SK-N-SH (cell line): Measurements from ENCODE around the gene CD2. TPM values are rescaled to one million over a fixed set of nuclear protein-coding genes. Genes with fewer than 3 reads are reported as not detected.

Source experiments
- CTCF ChIA-PET: fragments of 300-600, 350-600 bp; formaldehyde crosslinking; extraction: SDS; loops from one replicate; lab custom pipeline; 2021; lab: Yijun Ruan, JAX
- POLR2A ChIA-PET: fragments of 350-600 bp; sonication (Branson Sonifier 250); formaldehyde crosslinking; extraction: SDS; loops from one replicate; lab custom pipeline; 2020; ENCODE audit warnings: antibody characterized with exemption, inconsistent platforms; lab: Yijun Ruan, JAX
- DNase-seq: peaks from one replicate; pipeline ENCODE4 v3.0.0; 2012
- H2AFZ ChIP-seq: fragments of 200-600 bp; sonication (generic); 2 replicates; pipeline ENCODE4 v1.8.1; 2016; ENCODE audit warnings: antibody characterized with exemption, mild to moderate bottlenecking, low read depth
- H3F3A ChIP-seq: fragments of 200-600 bp; sonication (generic); replicated peaks from 2 replicates; pipeline ENCODE3; 2016; ENCODE audit warnings: antibody characterized with exemption, mild to moderate bottlenecking; ENCODE audit not compliant: insufficient read depth
- H3K27ac ChIP-seq, 2 experiments: fragments of 200-500 bp in 1 of 2; fragments of 200-600 bp in 1 of 2; sonication (Bioruptor generic) in 1 of 2; sonication (generic), shearing (Covaris generic) in 1 of 2; 2 replicates each; pipeline versions ENCODE4 v1.5.1 to v1.6.1; 2014 to 2016; ENCODE audit warnings: low read depth in 2 of 2, inconsistent platforms in 1 of 2, low read length in 1 of 2, mild to moderate bottlenecking in 1 of 2, mixed read lengths in 1 of 2
- H3K27me3 ChIP-seq: fragments of 200-600 bp; sonication (generic), shearing (Covaris generic); 2 replicates; pipeline ENCODE4 v1.6.1; 2016; ENCODE audit warnings: mixed run types; ENCODE audit not compliant: insufficient read depth
- H3K36me3 ChIP-seq, 2 experiments: fragments of 200-500 bp in 1 of 2; fragments of 200-600 bp in 1 of 2; sonication (Bioruptor generic) in 1 of 2; sonication (generic) in 1 of 2; replicated peaks in 1 of 2; 2 replicates each; pipeline versions ENCODE3 to v1.5.1; 2014 to 2016; ENCODE audit warnings: low read length in 1 of 2, mild to moderate bottlenecking in 1 of 2; ENCODE audit not compliant: insufficient read depth in 2 of 2, control insufficient read depth in 1 of 2
- H3K4me1 ChIP-seq, 2 experiments: fragments of 200-500 bp in 1 of 2; fragments of 200-600 bp in 1 of 2; sonication (Bioruptor generic) in 1 of 2; sonication (generic), shearing (Covaris generic) in 1 of 2; 2 replicates each; pipeline versions ENCODE4 v1.5.1 to v1.6.1; 2014 to 2016; ENCODE audit warnings: low read depth in 1 of 2, low read length in 1 of 2, mixed run types in 1 of 2; ENCODE audit not compliant: insufficient read depth in 2 of 2, control insufficient read depth in 1 of 2
- H3K4me2 ChIP-seq: fragments of 200-600 bp; sonication (generic), shearing (Covaris generic); 2 replicates; pipeline ENCODE4 v1.6.1; 2017; ENCODE audit warnings: mixed run types
- H3K4me3 ChIP-seq, 2 experiments: fragments of 200-500 bp in 1 of 2; fragments of 200-600 bp in 1 of 2; sonication (Bioruptor generic) in 1 of 2; sonication (generic), shearing (Covaris generic) in 1 of 2; 2 replicates each; pipeline versions ENCODE4 v1.5.1 to v1.8.1; 2014 to 2016; ENCODE audit warnings: low read depth in 2 of 2, inconsistent platforms in 1 of 2, low read length in 1 of 2, mild to moderate bottlenecking in 1 of 2, mixed read lengths in 1 of 2, moderate library complexity in 1 of 2
- H3K79me2 ChIP-seq: fragments of 200-600 bp; sonication (generic); 2 replicates; pipeline ENCODE4 v1.8.1; 2017; ENCODE audit warnings: mild to moderate bottlenecking; ENCODE audit not compliant: insufficient read depth
- H3K9ac ChIP-seq: fragments of 200-600 bp; sonication (generic); 2 replicates; pipeline ENCODE4 v1.6.1; 2017; ENCODE audit warnings: mixed run types
- H3K9me2 ChIP-seq: fragments of 200-600 bp; sonication (generic); 2 replicates; pipeline ENCODE4 v1.6.1; 2017; ENCODE audit warnings: mixed run types
- H3K9me3 ChIP-seq: fragments of 200-600 bp; sonication (generic); 2 replicates; pipeline ENCODE4 v1.6.1; 2017; ENCODE audit warnings: mixed run types, mild to moderate bottlenecking, moderate library complexity
- H4K20me1 ChIP-seq: fragments of 200-600 bp; sonication (generic); 2 replicates; pipeline ENCODE4 v1.6.1; 2017; ENCODE audit warnings: mild to moderate bottlenecking, mixed run types; ENCODE audit not compliant: insufficient read depth
- CHD2 ChIP-seq: fragments of 150-350 bp; IDR thresholded peaks from 2 replicates; pipeline ENCODE4 v1.6.1; 2018; ENCODE audit warnings: low read length; ENCODE audit not compliant: partially characterized antibody
- FOSL2 ChIP-seq: IDR thresholded peaks from 2 replicates; pipeline ENCODE4 v1.4.0; 2012; ENCODE audit warnings: low read depth, mild to moderate bottlenecking, moderate library complexity, borderline replicate concordance
- FOXJ3 ChIP-seq: sonication (generic); formaldehyde crosslinking; IDR thresholded peaks from 2 replicates; pipeline ENCODE4 v1.5.1; 2020; ENCODE audit warnings: mild to moderate bottlenecking, missing genetic modification reagents
- FOXM1 ChIP-seq: IDR thresholded peaks from 2 replicates; pipeline ENCODE4 v1.4.0; 2012; ENCODE audit warnings: low read depth, mild to moderate bottlenecking
- GABPA ChIP-seq: IDR thresholded peaks from 2 replicates; pipeline ENCODE4 v1.4.0; 2012; ENCODE audit warnings: low read depth, mild to moderate bottlenecking
- JUND ChIP-seq: IDR thresholded peaks from 2 replicates; pipeline ENCODE4 v1.4.0; 2012
- MXI1 ChIP-seq: IDR thresholded peaks from 2 replicates; pipeline ENCODE4 v1.6.1; 2012; ENCODE audit warnings: mild to moderate bottlenecking, low read depth, low read length, improper control_type of control experiment
- NFIC ChIP-seq: IDR thresholded peaks from 2 replicates; pipeline ENCODE4 v1.4.0; 2012; ENCODE audit warnings: borderline replicate concordance
- RCOR1 ChIP-seq: fragments of 150-350 bp; IDR thresholded peaks from 2 replicates; pipeline ENCODE4 v1.6.1; 2017; ENCODE audit warnings: antibody characterized with exemption, low read length
- SMC3 ChIP-seq: IDR thresholded peaks from 2 replicates; pipeline ENCODE4 v1.6.1; 2012; ENCODE audit warnings: low read depth, low read length, improper control_type of control experiment
- TAF1 ChIP-seq: IDR thresholded peaks from 2 replicates; pipeline ENCODE4 v1.6.1; 2012; ENCODE audit warnings: low read depth, mild to moderate bottlenecking, low read length, moderate library complexity, borderline replicate concordance
- TCF12 ChIP-seq: IDR thresholded peaks from 2 replicates; pipeline ENCODE4 v1.4.0; 2012
- TEAD4 ChIP-seq: IDR thresholded peaks from 2 replicates; pipeline ENCODE4 v1.4.0; 2012; ENCODE audit warnings: mild to moderate bottlenecking, borderline replicate concordance; ENCODE audit not compliant: insufficient read depth
- USF1 ChIP-seq: IDR thresholded peaks from 2 replicates; pipeline ENCODE4 v1.4.0; 2012; ENCODE audit warnings: low read depth, borderline replicate concordance
- YY1 ChIP-seq: IDR thresholded peaks from 2 replicates; pipeline ENCODE4 v1.4.0; 2012; ENCODE audit warnings: low read depth, mild to moderate bottlenecking
- WGBS: methylation state at CpG from one replicate; pipeline ENCODE4 v1.1.6; 2017; ENCODE audit warnings: low lambda C conversion rate; 5-methylcytosine and 5-hydroxymethylcytosine counted together
- polyA plus RNA-seq, 3 experiments: library from polyadenylated mRNA; depleted of rRNA; stranded (reverse); fragments of >200 nt; gene quantifications; 2 replicates each; pipeline ENCODE4 v1.2.3, GENCODE V29; 2012
- TF ChIP-seq, protein P1 (sequence below): IDR thresholded peaks from 2 replicates; pipeline ENCODE4 v1.4.0; 2012; ENCODE audit warnings: low read depth, borderline replicate concordance
- TF ChIP-seq, protein P2 (sequence below): IDR thresholded peaks from 2 replicates; pipeline ENCODE4; 2012
- TF ChIP-seq, protein P3 (sequence below): fragments of 200-600 bp; sonication (generic); IDR thresholded peaks from 2 replicates; pipeline ENCODE4 v1.6.1; 2017; ENCODE audit warnings: antibody characterized with exemption, mild to moderate bottlenecking, moderate library complexity
- TF ChIP-seq, protein P4 (sequence below): IDR thresholded peaks from 2 replicates; pipeline ENCODE4 v1.6.1; 2012; ENCODE audit warnings: mild to moderate bottlenecking, low read depth, low read length, moderate library complexity

The CD2 gene
- polyA plus RNA-seq, 1 of the 3 experiments (the other 2 are of a cell fraction) = not detected

DNA sequence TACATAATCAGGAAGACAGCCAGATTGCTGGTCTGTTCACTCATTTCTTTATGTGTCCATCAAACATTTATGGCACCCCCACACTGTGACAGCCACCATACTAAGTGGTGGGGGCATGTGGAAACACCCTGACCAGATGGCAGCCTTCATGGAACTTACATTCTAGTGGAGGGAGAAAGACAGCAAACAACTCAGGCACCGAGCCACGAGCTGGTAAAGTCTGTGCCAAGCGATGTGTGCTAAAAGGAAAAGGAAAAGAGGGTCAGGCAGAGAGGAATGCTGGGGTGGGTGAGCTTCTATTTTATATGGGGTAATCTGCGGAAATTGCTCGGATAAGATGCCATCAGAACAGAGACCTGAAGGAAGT is 33.2 kb upstream of the CD2 start:
- Histone ChIP-seq H3K79me2 (no peaks in the 10 kb centered on the region), H3K4me3 (no peak overlapping the region), H3F3A (no peaks in the 10 kb centered on the region), H3K27ac (no peak overlapping the region), H3K36me3 (no peaks in the 10 kb centered on the region), H3K4me2 (no peak overlapping the region), H2AFZ (no peak overlapping the region), H3K9me3 (no peaks in the 10 kb centered on the region), H3K4me1 (no peaks in the 10 kb centered on the region; a peak in 1 of 4 replicates), H3K9ac (no peak overlapping the region), H3K9me2 (no peaks in the 10 kb centered on the region), H4K20me1 (no peaks in the 10 kb centered on the region), H3K27me3 (no peaks in the 10 kb centered on the region)
- WGBS = 66% methylated on average over 5 of the region's 5 CpGs
- TF ChIP-seq RCOR1 (no peak), FOSL2 (no peak), CHD2 (no peak), TEAD4 (no peak), TAF1 (no peak), JUND (no peak), GABPA (no peak), NFIC (no peak), TCF12 (no peak), FOXM1 (no peak), USF1 (no peak), FOXJ3 (CRISPR knock-in tag) (no peak), YY1 (no peak), MXI1 (no peak)
- TF ChIP-seq, protein P1, sequence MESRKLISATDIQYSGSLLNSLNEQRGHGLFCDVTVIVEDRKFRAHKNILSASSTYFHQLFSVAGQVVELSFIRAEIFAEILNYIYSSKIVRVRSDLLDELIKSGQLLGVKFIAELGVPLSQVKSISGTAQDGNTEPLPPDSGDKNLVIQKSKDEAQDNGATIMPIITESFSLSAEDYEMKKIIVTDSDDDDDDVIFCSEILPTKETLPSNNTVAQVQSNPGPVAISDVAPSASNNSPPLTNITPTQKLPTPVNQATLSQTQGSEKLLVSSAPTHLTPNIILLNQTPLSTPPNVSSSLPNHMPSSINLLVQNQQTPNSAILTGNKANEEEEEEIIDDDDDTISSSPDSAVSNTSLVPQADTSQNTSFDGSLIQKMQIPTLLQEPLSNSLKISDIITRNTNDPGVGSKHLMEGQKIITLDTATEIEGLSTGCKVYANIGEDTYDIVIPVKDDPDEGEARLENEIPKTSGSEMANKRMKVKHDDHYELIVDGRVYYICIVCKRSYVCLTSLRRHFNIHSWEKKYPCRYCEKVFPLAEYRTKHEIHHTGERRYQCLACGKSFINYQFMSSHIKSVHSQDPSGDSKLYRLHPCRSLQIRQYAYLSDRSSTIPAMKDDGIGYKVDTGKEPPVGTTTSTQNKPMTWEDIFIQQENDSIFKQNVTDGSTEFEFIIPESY = no peak
- TF ChIP-seq, protein P2, sequence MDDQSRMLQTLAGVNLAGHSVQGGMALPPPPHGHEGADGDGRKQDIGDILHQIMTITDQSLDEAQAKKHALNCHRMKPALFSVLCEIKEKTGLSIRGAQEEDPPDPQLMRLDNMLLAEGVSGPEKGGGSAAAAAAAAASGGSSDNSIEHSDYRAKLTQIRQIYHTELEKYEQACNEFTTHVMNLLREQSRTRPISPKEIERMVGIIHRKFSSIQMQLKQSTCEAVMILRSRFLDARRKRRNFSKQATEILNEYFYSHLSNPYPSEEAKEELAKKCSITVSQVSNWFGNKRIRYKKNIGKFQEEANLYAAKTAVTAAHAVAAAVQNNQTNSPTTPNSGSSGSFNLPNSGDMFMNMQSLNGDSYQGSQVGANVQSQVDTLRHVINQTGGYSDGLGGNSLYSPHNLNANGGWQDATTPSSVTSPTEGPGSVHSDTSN = no peak
- CTCF ChIA-PET = interaction anchor here (1.6 kb wide), 1 partner anchor 11 kb away, joined by 3 read pairs; no protein-coding TSS in a partner anchor
- DNase-seq = no peak
- POLR2A ChIA-PET = no interaction called here

- Histone ChIP-seq H4K20me1 (no peaks in the 10 kb centered on the region), H2AFZ (no peak overlapping the region), H3K4me3 (no peak overlapping the region), H3K79me2 (no peaks in the 10 kb centered on the region), H3K9me2 (no peaks in the 10 kb centered on the region), H3K9ac (no peak overlapping the region), H3K9me3 (no peaks in the 10 kb centered on the region), H3K4me1 (peaks cover 0 to 1% of the 10 kb centered on the region in 2 experiments; a peak in 1 of 4 replicates), H3F3A (no peaks in the 10 kb centered on the region), H3K4me2 (no peak overlapping the region), H3K36me3 (no peaks in the 10 kb centered on the region), H3K27ac (no peak overlapping the region), H3K27me3 (no peaks in the 10 kb centered on the region; the same call in 1 of the 2 replicates)
- ChIA-PET CTCF (interaction anchor here (5.5 kb wide), 1 partner anchor 16 kb away, joined by 28 read pairs; no protein-coding TSS in a partner anchor), POLR2A (no interaction called here)
- WGBS = 78% methylated on average over 4 of the region's 4 CpGs
- no peak for DNase-seq
- TF ChIP-seq, protein P3, sequence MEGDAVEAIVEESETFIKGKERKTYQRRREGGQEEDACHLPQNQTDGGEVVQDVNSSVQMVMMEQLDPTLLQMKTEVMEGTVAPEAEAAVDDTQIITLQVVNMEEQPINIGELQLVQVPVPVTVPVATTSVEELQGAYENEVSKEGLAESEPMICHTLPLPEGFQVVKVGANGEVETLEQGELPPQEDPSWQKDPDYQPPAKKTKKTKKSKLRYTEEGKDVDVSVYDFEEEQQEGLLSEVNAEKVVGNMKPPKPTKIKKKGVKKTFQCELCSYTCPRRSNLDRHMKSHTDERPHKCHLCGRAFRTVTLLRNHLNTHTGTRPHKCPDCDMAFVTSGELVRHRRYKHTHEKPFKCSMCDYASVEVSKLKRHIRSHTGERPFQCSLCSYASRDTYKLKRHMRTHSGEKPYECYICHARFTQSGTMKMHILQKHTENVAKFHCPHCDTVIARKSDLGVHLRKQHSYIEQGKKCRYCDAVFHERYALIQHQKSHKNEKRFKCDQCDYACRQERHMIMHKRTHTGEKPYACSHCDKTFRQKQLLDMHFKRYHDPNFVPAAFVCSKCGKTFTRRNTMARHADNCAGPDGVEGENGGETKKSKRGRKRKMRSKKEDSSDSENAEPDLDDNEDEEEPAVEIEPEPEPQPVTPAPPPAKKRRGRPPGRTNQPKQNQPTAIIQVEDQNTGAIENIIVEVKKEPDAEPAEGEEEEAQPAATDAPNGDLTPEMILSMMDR = no peak
- no peak for TF ChIP-seq TEAD4
- TF ChIP-seq, protein P4, sequence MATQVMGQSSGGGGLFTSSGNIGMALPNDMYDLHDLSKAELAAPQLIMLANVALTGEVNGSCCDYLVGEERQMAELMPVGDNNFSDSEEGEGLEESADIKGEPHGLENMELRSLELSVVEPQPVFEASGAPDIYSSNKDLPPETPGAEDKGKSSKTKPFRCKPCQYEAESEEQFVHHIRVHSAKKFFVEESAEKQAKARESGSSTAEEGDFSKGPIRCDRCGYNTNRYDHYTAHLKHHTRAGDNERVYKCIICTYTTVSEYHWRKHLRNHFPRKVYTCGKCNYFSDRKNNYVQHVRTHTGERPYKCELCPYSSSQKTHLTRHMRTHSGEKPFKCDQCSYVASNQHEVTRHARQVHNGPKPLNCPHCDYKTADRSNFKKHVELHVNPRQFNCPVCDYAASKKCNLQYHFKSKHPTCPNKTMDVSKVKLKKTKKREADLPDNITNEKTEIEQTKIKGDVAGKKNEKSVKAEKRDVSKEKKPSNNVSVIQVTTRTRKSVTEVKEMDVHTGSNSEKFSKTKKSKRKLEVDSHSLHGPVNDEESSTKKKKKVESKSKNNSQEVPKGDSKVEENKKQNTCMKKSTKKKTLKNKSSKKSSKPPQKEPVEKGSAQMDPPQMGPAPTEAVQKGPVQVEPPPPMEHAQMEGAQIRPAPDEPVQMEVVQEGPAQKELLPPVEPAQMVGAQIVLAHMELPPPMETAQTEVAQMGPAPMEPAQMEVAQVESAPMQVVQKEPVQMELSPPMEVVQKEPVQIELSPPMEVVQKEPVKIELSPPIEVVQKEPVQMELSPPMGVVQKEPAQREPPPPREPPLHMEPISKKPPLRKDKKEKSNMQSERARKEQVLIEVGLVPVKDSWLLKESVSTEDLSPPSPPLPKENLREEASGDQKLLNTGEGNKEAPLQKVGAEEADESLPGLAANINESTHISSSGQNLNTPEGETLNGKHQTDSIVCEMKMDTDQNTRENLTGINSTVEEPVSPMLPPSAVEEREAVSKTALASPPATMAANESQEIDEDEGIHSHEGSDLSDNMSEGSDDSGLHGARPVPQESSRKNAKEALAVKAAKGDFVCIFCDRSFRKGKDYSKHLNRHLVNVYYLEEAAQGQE = no peak
- no peak for TF ChIP-seq SMC3
Measured at GRCh38 chr1:116721451-116722007, 32.7 kb upstream of the CD2 start.
